ENCODE results near the gene SLC22A23.

Gene SLC22A23

DNA sequence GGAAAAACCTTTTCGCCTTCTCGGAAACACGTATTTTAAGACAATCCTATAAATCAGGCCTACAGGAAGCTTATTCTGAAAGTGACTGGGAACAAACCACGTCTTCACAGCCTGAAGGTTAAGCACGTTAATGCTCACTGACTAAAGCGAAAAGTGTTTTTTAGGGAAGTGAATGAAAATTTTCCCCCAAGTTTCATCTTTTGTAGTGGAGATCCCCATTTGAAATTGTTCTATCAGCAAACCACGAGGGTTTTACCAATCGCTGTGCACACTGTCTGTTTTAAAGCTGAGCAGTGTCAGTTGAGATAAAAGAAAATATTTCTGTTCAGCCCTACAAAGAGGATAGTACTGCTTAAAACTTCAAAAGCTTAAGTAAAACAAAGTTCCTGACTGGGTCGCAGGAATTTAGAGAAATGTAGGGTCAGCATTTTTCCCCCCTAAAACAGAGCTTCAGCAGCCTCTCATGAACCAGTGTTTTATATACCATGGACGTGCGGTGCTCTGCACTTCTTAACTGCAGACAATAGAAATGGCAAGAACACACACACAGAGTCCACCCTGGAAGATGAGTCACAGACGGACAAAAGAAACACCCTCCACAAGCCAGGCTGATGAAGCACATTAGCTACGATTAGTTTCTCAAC lies 34.9 kb downstream of the SLC22A23 start:
- DNase-seq = no peak

DNA sequence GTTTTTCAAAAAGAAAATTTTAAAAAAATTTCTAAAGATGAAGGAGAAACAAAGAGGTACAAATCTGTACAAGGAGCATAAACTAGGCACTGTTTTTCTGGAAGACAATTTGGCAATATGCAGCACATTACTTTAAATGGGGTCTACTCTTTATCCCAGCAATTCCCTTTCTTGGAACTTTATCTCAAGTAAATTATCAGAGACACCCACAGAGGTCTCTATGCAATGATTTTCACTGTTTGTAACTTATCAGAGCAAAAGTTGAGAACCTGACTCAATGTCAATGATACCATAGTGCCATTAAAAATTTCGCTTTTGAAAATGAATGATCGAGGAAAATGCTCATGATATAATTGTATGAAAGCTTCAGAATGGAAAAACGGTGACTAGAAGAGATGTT lies 35.7 kb downstream of the SLC22A23 start:
- no peak for DNase-seq

DNA sequence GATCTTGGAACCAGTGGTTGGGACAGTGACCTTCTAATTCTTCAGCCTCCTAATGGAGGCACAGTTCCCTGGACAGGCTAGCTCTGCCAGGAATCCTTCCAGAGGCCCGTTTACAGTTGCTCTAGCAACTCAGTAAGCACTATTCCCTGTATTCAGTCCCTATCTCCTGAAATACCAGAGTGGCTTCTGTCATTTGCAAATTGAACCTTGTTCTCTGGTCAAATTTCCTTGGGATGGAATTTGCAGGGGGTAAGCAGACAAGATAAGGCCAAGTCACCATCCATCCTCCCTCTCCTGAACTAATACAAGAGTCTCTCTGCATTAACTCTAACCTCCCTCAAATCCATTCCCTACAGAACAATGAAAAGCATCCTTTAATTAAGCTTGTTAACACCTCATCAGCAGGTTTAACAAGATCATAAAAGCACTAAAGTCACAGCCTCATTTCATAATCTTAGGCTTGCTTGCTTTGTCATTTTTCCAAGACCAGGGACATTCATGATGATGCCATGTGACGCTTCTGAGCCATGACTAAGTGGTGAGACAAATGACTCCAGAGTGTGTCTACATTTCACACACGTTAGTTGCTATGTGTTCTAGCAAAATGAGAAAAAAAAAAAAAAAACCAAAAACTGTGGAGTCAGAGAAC lies 37.1 kb downstream of the SLC22A23 start:
- no peak for DNase-seq

DNA sequence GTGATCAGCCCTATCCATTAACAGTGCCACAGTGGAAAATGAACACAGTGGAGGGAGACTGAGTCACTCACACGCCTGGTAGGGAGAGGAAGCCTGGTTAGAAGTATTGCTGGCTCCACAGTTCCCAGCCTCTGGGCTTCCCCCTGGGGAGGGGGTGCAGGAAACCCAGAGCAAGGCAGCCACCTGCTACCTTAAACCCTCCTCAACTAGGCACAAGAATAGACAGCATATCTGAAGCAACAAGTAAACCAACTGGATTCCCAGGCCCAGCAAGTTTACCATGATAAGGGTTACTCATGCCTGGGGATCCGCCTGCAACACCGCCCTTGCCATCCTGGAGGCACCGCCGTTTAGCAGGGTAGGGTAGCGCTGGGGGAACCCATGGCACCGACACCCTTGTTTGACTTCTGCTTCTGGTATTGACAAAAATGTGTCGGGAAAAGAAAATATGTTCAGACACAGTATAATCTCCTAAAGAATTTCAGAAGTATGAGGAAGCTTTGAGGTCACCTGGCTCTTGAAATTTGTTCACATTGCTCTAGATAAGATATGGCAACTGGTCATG lies 38.3 kb downstream of the SLC22A23 start:
- no peak for DNase-seq

DNA sequence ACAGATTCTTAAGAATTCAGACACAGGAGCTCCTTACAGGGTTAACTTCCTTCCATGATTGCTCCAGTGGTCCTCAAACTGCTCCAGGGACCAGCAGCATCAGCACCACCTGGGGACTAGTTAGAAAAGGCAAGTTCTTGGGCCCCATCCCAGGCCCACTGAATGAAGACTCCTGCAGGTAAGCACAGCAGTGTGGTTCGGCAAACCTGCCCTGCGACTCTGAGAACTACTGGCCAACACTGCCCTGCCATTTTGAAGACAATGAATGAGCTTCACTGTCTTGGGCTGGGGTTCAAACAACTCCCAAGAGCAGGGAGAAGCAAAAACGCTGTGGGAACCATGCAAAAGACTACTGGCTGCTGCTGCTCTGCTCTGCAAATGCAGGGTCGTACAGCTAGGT lies 39.4 kb downstream of the SLC22A23 start:
- no peak for DNase-seq

DNA sequence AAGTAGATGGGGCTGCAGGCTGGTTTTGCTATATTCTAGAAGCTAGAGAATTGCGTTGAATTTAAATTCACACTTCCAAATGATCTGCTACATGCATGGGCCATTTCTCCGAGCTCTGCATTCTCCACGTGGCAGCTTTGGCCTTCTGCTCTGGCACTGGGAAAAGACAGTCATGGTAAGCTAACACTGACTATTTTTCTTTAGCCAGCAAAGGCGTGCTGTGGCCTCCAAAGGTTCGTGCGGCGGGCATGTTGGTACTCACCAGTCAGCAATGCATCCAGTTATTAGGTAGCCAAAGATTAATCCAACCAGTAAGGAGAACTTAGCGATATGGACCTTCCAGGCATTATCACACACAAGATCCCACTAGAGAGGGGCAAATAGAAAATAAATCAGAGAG lies 41.4 kb downstream of the SLC22A23 start:
- DNase-seq = no peak

DNA sequence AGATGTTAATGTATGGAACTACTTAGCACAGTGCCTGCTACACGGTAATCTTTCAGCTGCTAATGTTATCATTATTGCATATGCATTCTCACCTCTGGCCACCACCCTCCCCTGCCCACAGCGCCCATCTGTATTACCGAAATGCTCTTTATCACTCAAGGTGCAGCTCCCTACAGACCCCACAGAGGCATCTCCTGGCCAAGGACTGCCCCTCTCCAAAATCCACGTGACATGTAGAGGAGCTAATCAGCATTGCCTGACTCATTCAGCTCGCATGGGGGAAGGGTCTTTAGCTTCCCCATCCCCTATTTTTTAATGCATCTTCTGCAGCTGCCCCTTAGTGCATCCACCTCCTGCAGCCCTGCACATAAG lies 41.8 kb downstream of the SLC22A23 start:
- no peak for DNase-seq

DNA sequence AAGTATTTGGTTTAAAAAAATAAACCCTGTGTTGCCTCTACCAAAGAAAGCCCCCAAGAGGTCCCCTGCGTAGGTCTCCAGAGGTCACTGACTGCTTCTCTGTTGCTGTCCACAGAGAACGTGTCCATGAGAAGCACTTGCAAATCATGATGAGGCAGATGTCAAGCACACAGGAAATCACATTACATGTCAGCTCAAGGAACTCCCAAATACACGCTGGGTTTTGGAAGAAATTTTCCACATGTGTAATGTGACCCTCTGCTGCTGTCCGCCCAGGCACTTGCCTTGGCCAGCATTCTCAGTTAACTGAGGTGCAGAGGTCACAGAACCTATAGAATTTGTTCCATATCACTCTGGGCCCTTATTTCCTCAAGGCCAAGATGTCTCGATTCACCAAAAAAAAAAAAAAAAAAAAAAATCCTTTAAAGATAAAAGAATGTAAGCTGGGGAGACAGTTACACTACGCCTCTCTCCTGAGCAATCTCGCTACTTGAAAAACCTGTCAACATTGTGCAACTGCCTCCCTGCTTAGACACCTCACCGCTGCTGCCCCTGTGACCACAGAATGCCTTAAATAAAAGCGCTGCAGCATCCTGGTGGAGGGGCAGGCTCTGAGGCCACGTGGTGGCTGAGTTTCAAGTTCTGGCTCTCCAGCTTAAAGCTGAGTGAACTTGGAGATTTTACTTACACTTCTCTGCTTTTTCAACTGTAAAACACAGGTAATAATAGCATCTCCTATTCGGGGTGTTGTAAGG lies 42.3 kb downstream of the SLC22A23 start:
- no peak for DNase-seq

DNA sequence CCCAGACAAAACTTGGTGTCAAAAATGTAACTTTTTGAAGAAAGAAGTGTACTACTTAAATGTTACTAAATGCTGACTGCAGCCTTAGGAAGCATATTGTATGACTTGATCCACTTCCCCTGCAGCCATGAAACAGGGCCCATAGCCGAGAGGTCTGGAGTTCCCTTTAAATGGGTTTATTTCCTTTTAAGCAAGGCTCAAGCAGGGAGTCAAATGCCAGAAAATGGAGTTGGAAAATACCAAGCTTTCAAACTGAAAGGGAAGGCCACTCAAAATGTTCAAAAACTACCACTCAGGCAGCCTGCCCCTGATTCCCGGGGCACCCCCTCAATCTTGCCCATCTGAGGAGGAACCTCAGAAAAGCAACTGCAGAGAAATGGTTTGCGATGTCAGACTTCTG lies 43.3 kb downstream of the SLC22A23 start:
- no peak for DNase-seq

DNA sequence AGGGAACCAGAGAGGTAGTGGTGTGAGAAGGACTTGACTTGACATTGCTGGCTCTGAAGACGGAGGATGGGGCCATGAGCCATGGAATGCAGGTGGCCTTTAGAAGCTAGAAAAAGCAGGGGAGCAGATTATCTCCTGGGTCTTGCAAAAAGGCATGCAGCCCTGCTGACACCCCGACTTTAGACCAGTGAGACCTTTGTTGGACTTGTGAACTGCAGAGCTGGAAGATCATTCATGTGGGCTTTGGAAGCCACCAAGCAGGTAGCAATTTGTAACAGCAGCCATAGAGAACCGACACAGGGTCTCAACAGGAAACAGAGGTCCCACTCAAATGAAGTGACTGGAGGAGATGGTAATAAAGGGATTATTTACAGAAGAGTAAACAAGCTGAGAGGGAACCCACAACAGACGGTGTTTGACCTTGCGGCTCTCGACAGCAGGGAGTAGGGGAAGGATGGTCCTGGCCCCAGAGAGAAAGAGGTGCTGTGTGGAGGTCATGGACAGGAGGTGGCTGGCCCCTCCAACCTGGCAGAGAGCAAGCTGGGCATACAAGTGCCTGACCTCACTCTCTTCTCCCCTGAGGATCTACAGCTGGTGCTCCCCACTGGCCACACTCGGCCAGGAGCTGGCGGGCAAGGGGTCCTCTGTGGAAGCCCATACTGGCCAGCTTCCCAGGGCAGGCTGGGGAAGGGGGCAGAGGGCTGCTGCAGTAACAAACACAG lies 43.9 kb downstream of the SLC22A23 start:
- DNase-seq = no peak

DNA sequence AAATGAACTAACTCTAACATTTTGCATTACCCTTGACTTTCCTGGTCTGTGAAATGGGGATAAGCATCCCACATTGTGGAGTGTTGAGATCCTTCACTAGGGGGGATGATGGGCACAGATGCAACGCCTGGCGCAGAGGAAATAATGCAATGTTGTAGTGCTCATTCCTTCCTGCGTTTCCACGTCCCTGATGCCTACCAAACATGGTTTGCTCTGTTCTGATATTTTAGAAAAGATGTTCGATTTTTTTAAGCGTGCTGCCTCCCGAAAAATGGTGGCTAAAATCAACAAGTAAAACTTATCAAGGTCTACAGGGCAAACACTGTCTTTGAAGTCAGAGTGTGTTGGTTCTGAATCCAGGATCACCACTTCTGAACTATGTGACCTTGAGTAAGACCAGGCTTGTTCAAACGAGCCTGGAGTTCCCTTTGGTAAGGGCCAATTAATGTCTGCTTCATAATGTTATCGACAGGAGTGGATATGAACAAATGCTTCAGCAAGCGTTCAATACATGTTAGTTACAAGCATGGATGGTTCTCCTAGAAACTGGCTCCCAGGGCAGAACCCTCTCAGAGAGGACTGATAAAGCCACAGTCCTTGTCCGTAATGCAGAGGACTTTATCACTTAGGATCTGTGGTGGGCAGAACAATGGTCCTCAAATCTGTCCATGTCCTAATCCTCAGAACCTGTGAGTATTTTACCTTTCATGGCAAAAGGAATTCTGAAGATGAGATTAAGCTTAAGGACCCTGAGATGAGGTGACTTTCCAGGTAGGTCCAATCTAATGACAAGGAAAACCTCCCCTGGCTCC lies 44.7 kb downstream of the SLC22A23 start:
- no peak for DNase-seq

DNA sequence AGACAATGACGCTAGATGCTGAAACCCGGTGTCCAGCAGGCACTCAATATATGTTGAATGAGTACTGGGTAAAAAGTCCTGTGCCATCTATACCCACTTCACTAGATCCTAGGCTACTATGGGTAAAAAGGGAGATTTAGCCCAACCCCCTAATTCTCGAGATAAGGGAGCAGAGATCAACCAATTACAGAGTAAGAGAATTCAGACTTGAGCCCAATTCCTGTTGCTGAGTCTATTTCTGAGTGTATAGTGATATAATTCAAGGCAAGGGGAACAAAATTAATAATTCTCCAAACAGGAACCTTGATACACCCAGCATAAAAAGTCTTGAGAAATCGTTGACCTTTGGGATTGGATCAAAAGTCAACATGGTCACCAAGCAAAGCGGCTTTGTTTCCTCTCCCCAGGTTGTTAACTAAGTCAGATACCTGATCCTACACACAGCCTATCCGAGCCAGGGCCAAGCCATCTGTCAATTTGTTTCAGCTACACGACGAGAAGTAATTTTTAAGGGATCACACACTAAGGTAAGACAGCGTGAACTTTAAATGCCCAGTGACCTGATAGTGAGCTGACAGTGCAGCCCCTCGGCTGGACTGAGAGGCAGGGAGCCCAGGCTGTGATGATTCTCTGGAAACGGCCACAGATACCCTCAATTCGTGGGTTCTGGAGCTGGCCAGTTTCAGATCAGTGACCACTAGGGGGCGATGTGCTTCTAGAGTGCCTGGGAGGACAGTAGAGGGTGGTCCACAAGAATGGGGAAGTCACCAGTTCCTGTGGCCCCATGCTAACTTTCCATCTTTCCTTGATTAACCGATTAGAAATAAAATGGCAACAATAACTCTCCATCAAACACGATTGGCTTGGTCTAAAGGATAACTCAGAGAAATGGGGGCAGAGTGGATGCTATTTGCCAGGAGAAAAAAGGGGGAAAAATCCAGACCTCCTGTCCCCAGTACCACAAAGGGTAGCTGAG lies 46.2 kb downstream of the SLC22A23 start:
- peak; percentile 57 for DNase-seq

DNA sequence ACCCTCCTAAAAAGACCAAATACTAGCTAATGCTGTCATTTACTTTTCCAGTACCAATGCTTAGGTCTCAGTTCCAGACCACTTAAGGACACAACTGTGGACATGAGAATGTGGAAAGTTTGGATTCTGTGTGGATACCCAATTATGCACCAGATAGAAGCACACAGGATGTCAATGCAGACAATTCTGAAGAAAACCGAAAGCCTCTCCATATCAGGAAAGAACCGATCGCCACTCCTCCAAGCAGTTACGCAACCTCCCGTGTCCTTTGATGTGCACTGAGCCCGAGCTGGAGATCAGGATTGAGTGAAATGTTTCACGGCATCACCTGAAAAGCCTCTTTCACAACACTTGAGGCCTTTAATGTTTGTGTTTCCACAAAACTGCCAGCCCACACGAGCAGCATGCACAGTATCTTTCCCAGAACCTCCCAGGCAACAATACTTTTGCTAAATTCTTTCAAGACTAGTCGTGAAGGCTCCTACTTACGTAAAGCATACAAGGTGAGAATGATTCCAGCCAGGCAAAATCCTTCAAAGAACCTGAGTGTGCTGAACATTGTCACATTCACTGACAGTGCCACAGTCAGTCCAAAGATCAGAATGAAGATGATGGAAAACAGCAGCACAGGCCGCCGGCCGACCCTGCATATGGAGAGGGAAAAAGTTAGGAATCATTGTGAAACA lies 47.0 kb downstream of the SLC22A23 start:
- no peak for DNase-seq

DNA sequence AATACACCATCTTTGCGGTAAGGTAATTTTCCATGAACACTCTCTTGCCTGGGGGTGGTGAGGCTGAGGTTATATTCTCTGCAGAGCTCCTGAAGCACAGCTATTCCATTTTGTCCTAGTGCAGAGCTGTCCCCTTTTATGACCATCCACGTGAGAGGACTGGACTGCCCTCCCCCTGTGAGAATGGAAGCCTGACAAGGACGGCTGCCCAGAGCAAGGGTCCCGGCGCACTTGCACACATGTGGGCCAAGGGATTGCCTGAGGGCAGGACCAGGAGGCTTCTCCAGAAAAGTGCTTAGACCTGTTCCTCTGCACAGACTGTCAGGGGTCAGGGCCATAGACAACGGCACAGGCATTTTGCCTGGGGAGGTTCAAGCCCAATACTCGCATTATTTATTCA lies 48.2 kb downstream of the SLC22A23 start:
- DNase-seq = no peak

DNA sequence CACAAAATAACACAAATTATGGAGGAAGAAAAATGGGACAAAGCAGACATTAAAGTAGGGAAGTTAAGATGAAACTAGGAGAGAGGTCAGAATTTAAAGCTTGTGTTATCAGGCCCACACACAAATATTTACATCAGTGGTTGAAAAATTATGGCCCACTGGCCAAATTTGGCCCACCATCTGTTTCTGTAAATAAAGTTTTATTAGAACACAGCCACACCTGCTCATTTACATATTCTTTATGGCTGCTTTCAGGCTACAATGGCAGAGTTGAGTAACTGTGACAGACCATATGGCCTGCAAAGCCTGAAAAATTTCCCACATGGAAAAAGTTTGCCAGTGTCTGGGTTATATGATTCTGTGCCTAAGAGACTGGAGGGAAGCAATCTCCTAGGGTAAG lies 49.0 kb downstream of the SLC22A23 start:
- no peak for DNase-seq

DNA sequence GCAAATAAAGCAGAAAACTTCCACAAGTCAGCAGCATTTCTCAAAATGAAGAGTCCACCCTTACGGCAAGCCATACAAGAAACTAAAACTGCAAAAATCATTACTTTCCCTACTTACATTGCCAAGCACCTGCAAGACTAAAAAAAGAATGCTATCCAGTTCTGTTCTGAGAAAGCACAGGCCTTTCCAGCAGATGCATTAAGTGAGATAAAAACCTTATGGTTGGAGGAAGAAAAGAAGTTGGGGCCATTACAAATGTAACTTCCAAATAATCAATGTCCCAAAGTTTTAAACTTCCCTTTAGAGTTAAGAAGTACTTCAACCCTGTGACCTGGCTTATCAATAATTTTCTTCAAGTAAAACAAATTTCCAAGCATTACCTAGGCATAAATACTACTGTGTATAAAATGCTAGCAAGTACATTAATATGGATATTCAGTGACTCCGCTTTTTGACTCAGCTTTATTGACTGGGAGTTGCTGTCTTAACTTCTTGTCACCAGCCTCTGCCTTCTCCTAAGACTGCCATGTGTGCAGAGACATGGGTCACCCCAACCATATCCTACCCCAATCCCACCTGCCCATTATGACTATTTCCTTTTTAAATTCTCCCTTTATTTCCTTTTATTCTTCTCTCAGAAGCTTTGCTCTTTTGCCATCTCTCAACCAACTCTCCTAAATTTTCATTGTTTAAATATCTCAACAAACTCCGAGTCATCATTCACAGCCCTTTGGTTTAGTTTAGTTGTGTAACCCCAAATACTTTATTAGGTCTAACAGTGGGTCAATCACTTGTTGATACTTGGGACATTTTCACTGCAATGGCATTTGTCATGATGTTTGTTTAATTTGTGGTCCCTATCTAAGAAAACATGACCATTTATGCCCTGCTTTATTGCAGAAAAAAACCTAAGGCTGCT lies 49.7 kb downstream of the SLC22A23 start:
- no peak for DNase-seq

DNA sequence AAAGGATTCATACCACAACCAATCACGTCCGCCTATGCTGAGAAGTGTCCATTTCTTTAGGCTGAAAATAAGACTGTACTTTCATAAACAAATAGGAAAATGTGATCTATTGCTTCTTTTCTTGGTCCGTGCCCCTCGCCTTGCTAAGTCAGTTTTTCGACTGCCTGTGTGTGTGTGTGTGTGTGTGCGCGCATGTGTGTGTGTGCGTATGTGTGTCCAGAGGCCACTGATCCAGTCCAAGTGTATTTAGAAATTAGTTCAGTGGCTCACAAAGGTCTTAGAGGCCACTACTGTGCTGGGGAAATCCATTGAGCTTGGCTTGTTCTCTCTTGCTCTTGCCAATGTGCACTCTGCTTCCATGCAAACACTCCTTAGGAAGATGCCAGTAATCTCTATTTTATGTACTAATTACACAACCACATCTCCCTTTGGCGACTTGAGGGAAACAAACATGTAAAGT lies 50.5 kb downstream of the SLC22A23 start:
- DNase-seq = no peak

DNA sequence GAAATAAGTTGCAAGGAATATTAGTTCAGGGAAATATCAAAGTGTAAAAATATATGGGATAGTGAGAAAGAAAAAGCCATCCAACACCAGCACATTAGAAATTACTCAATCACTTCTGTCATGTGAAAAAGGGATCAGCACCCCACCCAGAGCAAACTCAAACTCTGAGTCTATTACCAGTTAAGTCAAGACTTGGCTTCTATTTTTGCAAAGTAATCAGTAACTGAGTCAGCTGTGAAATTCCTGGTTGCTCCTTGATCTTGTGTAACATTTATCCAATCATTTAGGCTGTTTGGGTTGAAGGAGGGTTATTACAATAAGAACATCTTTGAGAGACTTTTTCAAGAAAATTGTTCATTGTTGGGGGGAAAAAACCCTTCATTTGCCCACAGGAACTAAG lies 51.2 kb downstream of the SLC22A23 start:
- no peak for DNase-seq

DNA sequence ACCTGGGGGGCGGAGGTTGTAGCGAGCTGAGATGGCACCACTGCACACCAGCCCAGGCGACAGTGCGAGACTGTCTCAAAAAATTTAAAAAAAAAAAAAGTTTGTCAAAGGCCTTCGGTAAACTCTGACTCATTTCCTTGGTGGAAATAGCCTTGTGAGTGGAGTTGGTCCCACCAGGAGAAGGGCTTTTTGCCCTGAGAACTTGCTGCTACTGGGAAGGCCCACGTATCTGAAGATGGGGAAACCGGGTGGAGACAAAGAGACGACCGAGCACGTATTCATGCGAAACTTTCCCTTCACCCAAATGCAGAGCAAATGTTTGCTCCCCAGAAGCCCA lies 51.7 kb downstream of the SLC22A23 start:
- no peak for DNase-seq
